Measurements from ENCODE around the gene ANKRD63. TPM values are rescaled to one million over a fixed set of nuclear protein-coding genes. Genes with fewer than 3 reads are reported as not detected.

The ANKRD63 gene
- total and polyA plus RNA-seq, 10 of the 15 experiments (the other 5 are each of a cell fraction or from before 2014, with no cell fraction given) = not detected

DNA sequence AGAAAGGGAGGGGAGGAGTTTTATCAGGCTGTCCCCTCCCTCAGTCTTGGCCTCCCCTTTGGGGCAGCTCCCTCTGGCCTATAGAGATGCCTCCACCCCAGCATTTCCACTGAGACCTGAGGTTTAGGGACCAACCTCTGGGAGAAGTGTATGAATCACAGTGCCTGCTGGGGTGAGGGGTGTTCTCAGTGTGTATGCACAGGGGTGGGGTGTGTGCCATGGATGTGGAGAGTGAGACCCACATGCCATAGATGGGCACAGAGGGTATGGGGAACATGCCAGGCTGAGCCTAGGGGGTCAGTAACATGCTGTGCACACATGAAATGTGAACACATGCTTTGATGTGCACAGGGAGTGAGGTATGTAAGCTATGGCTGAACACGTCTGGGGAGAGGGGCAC is 12.4 kb upstream of the ANKRD63 start:
- in situ Hi-C loops (cut with MboI) = no loop called here
- FAIRE-seq = no peak
- intact Hi-C loops (cut with micrococcal nuclease; ENCODE audit: unreplicated experiment) = no loop called here
- ChIA-PET RAD21 (ENCODE audit: unreplicated experiment) (no interaction called here), CTCF (interaction anchor here (0.8 to 1.0 kb wide), 2 partner anchors 15 to 18 kb away, joined by 3 to 4 read pairs; no protein-coding TSS in a partner anchor), SMC1A (ENCODE audit: uncharacterized antibody, unreplicated experiment) (no interaction called here), POLR2A (interaction anchor here (0.6 kb wide), 1 partner anchor 10 kb away, joined by 4 read pairs; no protein-coding TSS in a partner anchor)
- no peaks in the 10 kb centered on the region for H3K79me2 ChIP-seq (ENCODE audit: control insufficient read depth, insufficient read depth, low read length)
- H3K36me3 ChIP-seq (ENCODE audit: control insufficient read depth in 2 of 2, insufficient read depth in 2 of 2, low read length in 1 of 2) = no peaks in the 10 kb centered on the region
- no peak overlapping the region for H3K9ac ChIP-seq (ENCODE audit: control insufficient read depth, insufficient read depth, low read length)
- no peaks in the 10 kb centered on the region for H3K4me1 ChIP-seq (ENCODE audit: control insufficient read depth, insufficient read depth, low read length)
- no peak for ATAC-seq
- no peaks in the 10 kb centered on the region; a peak in 2 of 4 replicates for H3K27me3 ChIP-seq (replicated peaks in 1 of 2; ENCODE audit: control insufficient read depth in 2 of 2, insufficient read depth in 2 of 2, low read length in 1 of 2)
- no peaks in the 10 kb centered on the region for H4K20me1 ChIP-seq (ENCODE audit: control insufficient read depth, insufficient read depth)
- no peak overlapping the region for H2AFZ ChIP-seq (ENCODE audit: control insufficient read depth, low read depth, low read length)
- 5% methylated on average over 1 of the region's 1 CpG for WGBS (ENCODE audit: insufficient coverage, insufficient replicate concordance, low lambda C conversion rate, missing lambda C conversion rate)
- H3K27ac ChIP-seq (ENCODE audit: control insufficient read depth, insufficient read depth) = no peak overlapping the region
- no peak for TF ChIP-seq BRCA1 (IDR thresholded peaks at IDR 0.05; ENCODE audit: low read depth, low read length)
- TF ChIP-seq EGR1 (IDR thresholded peaks at IDR 0.05; ENCODE audit: borderline replicate concordance in 1 of 2, low read depth in 2 of 2, low read length in 2 of 2) = no peak
- TF ChIP-seq RB1 (IDR thresholded peaks at IDR 0.05; ENCODE audit: borderline replicate concordance) = no peak
- TF ChIP-seq, protein P1, sequence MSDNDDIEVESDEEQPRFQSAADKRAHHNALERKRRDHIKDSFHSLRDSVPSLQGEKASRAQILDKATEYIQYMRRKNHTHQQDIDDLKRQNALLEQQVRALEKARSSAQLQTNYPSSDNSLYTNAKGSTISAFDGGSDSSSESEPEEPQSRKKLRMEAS (IDR thresholded peaks at IDR 0.05; ENCODE audit: low read depth, low read length) = no peak
- TF ChIP-seq, protein P2, sequence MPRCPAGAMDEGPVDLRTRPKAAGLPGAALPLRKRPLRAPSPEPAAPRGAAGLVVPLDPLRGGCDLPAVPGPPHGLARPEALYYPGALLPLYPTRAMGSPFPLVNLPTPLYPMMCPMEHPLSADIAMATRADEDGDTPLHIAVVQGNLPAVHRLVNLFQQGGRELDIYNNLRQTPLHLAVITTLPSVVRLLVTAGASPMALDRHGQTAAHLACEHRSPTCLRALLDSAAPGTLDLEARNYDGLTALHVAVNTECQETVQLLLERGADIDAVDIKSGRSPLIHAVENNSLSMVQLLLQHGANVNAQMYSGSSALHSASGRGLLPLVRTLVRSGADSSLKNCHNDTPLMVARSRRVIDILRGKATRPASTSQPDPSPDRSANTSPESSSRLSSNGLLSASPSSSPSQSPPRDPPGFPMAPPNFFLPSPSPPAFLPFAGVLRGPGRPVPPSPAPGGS (IDR thresholded peaks at IDR 0.05; ENCODE audit: borderline replicate concordance, insufficient read depth, low read depth, low read length, poor library complexity, severe bottlenecking) = no peak
- TF ChIP-seq SMAD5 (IDR thresholded peaks at IDR 0.05; ENCODE audit: low read depth) = no peak
- TF ChIP-seq, protein P3, sequence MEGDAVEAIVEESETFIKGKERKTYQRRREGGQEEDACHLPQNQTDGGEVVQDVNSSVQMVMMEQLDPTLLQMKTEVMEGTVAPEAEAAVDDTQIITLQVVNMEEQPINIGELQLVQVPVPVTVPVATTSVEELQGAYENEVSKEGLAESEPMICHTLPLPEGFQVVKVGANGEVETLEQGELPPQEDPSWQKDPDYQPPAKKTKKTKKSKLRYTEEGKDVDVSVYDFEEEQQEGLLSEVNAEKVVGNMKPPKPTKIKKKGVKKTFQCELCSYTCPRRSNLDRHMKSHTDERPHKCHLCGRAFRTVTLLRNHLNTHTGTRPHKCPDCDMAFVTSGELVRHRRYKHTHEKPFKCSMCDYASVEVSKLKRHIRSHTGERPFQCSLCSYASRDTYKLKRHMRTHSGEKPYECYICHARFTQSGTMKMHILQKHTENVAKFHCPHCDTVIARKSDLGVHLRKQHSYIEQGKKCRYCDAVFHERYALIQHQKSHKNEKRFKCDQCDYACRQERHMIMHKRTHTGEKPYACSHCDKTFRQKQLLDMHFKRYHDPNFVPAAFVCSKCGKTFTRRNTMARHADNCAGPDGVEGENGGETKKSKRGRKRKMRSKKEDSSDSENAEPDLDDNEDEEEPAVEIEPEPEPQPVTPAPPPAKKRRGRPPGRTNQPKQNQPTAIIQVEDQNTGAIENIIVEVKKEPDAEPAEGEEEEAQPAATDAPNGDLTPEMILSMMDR (IDR thresholded peaks at IDR 0.05 in 2 of 3, conservative IDR thresholded peaks at IDR 0.05 in 1 of 3; ENCODE audit: control insufficient read depth in 2 of 3, extremely low read depth in 1 of 3, insufficient read depth in 1 of 3, low read depth in 3 of 3, low read length in 3 of 3) = no peak
- no peak for TF ChIP-seq KAT2A (conservative IDR thresholded peaks at IDR 0.05; ENCODE audit: control insufficient read depth, low read depth, low read length)
- TF ChIP-seq SREBF1 (IDR thresholded peaks at IDR 0.05; ENCODE audit: low read length) = no peak
- no peak for TF ChIP-seq POLR2AphosphoS2 (IDR thresholded peaks at IDR 0.05; ENCODE audit: low read depth, low read length)
- TF ChIP-seq, protein P4, sequence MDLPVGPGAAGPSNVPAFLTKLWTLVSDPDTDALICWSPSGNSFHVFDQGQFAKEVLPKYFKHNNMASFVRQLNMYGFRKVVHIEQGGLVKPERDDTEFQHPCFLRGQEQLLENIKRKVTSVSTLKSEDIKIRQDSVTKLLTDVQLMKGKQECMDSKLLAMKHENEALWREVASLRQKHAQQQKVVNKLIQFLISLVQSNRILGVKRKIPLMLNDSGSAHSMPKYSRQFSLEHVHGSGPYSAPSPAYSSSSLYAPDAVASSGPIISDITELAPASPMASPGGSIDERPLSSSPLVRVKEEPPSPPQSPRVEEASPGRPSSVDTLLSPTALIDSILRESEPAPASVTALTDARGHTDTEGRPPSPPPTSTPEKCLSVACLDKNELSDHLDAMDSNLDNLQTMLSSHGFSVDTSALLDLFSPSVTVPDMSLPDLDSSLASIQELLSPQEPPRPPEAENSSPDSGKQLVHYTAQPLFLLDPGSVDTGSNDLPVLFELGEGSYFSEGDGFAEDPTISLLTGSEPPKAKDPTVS (IDR thresholded peaks at IDR 0.05; ENCODE audit: low read depth, low read length) = no peak
- TF ChIP-seq JUNB (IDR thresholded peaks at IDR 0.05) = no peak
- TF ChIP-seq, protein P5, sequence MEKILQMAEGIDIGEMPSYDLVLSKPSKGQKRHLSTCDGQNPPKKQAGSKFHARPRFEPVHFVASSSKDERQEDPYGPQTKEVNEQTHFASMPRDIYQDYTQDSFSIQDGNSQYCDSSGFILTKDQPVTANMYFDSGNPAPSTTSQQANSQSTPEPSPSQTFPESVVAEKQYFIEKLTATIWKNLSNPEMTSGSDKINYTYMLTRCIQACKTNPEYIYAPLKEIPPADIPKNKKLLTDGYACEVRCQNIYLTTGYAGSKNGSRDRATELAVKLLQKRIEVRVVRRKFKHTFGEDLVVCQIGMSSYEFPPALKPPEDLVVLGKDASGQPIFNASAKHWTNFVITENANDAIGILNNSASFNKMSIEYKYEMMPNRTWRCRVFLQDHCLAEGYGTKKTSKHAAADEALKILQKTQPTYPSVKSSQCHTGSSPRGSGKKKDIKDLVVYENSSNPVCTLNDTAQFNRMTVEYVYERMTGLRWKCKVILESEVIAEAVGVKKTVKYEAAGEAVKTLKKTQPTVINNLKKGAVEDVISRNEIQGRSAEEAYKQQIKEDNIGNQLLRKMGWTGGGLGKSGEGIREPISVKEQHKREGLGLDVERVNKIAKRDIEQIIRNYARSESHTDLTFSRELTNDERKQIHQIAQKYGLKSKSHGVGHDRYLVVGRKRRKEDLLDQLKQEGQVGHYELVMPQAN (conservative IDR thresholded peaks at IDR 0.05) = no peak
- TF ChIP-seq FOS (IDR thresholded peaks at IDR 0.05; ENCODE audit: borderline replicate concordance, extremely low read depth, insufficient read length) = no peak
- no peak overlapping the region for H3K4me3 ChIP-seq
- DNase-seq (ENCODE audit: low read depth, low spot score) = no peak
- H3K9me3 ChIP-seq (replicated peaks; ENCODE audit: control insufficient read depth, insufficient read depth, low read length) = no peaks in the 10 kb centered on the region
- H3K4me2 ChIP-seq (ENCODE audit: control insufficient read depth, insufficient read depth) = no peak overlapping the region
- BruUV-seq (replicated peaks) = no TSS peak

Data from GM12878 (cell line).